Dermis lymphatic vessel endothelial cell (primary cell): ENCODE measurements around the gene CDYL2. TPM values are rescaled to one million over a fixed set of nuclear protein-coding genes. Genes with fewer than 3 reads are reported as not detected.

Source experiments
- total RNA-seq: library from RNA; depleted of rRNA; stranded (reverse); fragments of >200 nt; gene quantifications from 2 replicates; pipeline ENCODE4 v1.2.1, GENCODE V29; 2014

Gene CDYL2
- 22.0 and 26.3 TPM in 2 replicates for total RNA-seq

GRCh38 chr16:80804526-80805383 lies at the start of gene CDYL2:
TSS of gene CDYL2 (minus strand) at chr16:80804598. CDS start at chr16:80804173, 425 bp downstream.

Other genes with a start within 250 kb of the CDYL2 start
- gene CMC2, start 202.3 kb upstream of the CDYL2 start, total RNA-seq, result 23.7 and 51.0 TPM in 2 replicates
- gene CENPN, start 202.6 kb upstream of the CDYL2 start, total RNA-seq, result 16.1 and 34.2 TPM in 2 replicates
- gene ATMIN, start 231.2 kb upstream of the CDYL2 start, total RNA-seq, result 33.8 and 35.6 TPM in 2 replicates